Brain microvascular endothelial cell (primary cell): ENCODE results near the gene PTGFRN.

ENCODE experiments used
- DNase-seq: peaks from one replicate; pipeline ENCODE4 v3.0.0-alpha.2; 2020
- H3K27ac ChIP-seq: fragments of 250-450 bp; sonication (Bioruptor Pico); 2 replicates; pipeline ENCODE4 v1.5.1; 2020; ENCODE audit warnings: mild to moderate bottlenecking, moderate library complexity
- H3K27me3 ChIP-seq: fragments of 250-450 bp; sonication (Bioruptor Pico); replicated peaks from 2 replicates; pipeline ENCODE4 v1.5.1; 2020; ENCODE audit warnings: mild to moderate bottlenecking
- H3K36me3 ChIP-seq: fragments of 250-450 bp; sonication (Bioruptor Pico); replicated peaks from 2 replicates; pipeline ENCODE4 v1.5.1; 2020; ENCODE audit warnings: mild to moderate bottlenecking
- H3K4me3 ChIP-seq: 2 replicates; pipeline ENCODE4 v1.5.1; 2011; ENCODE audit warnings: low read depth, mild to moderate bottlenecking, control low read depth, low read length, moderate library complexity
- CTCF ChIP-seq: IDR thresholded peaks from 2 replicates; pipeline ENCODE4 v1.5.1; 2011; ENCODE audit warnings: low read depth, mild to moderate bottlenecking, moderate library complexity, low read length, control low read depth, inconsistent platforms; ENCODE audit errors: missing control alignments
- in situ Hi-C: cut with HindIII; loops from 2 replicates; pipeline ENCODE4 v1.10.0; 2017; ENCODE audit warnings: low sequenced_read_pairs, low pct_ligation_motif_present

Gene PTGFRN

GRCh38 chr1:116877141-116877818 is 32.4 kb upstream of the PTGFRN start:
- H3K27ac ChIP-seq: peak overlapping the region; percentile 65
- H3K36me3 ChIP-seq: no peaks in the 10 kb centered on the region
- H3K4me3 ChIP-seq: no peak overlapping the region
- DNase-seq: no peak
- no peaks in the 10 kb centered on the region for H3K27me3 ChIP-seq
- TF ChIP-seq CTCF: no peak
- in situ Hi-C loops: no loop called here

- no peaks in the 10 kb centered on the region for H3K36me3 ChIP-seq
- peak overlapping the region; percentile 38 for H3K4me3 ChIP-seq
- in situ Hi-C loops: no loop called here
- peak overlapping the region; percentile 65 for H3K27ac ChIP-seq
- TF ChIP-seq CTCF: peak; percentile 29
- no peaks in the 10 kb centered on the region for H3K27me3 ChIP-seq
- DNase-seq: peak; percentile 34
Measured at GRCh38 chr1:116878804-116879477, 30.8 kb upstream of the PTGFRN start.

- H3K27ac ChIP-seq: peak overlapping the region; percentile 65
Measured at GRCh38 chr1:116879478-116880133, 30.1 kb upstream of the PTGFRN start.

GRCh38 chr1:116880917-116881316 is 28.8 kb upstream of the PTGFRN start:
- Histone ChIP-seq H3K27ac (no peak overlapping the region), H3K36me3 (no peaks in the 10 kb centered on the region), H3K4me3 (no peak overlapping the region), H3K27me3 (no peaks in the 10 kb centered on the region)
- in situ Hi-C loops: no loop called here
- DNase-seq: no peak
- no peak for TF ChIP-seq CTCF

More at GRCh38 chr1:116879478-116880133, 30.1 kb upstream of the PTGFRN start:
- no peaks in the 10 kb centered on the region for H3K36me3 ChIP-seq
- DNase-seq: no peak
- H3K27me3 ChIP-seq: no peaks in the 10 kb centered on the region
- in situ Hi-C loops: no loop called here
- no peak for TF ChIP-seq CTCF
- H3K4me3 ChIP-seq: no peak overlapping the region

- Histone ChIP-seq H3K27me3 (no peaks in the 10 kb centered on the region), H3K36me3 (no peaks in the 10 kb centered on the region), H3K4me3 (no peak overlapping the region), H3K27ac (no peak overlapping the region)
- TF ChIP-seq CTCF: peak; percentile 62
- in situ Hi-C loops: no loop called here
- DNase-seq: peak; percentile 38
Measured at GRCh38 chr1:116881879-116882520, 27.7 kb upstream of the PTGFRN start.
